CD4-positive, alpha-beta T cell treated with Interleukin-2 at 100 ng/mL for 4 hours (primary cell): ENCODE results near the gene SF3A2.
"Not testable (repeated sequence)": the region's sequence is repeated elsewhere in the genome, so short reads cannot be mapped to it uniquely, and the experiment has no call there.

ENCODE experiments used
- DNase-seq: peaks from one replicate; pipeline ENCODE4 v3.0.0-alpha.2; 2020; ENCODE audit warnings: low spot score

Gene SF3A2

GRCh38 chr19:2236314-2237050 is at the start of gene SF3A2, which contains the start of gene PLEKHJ1:
TSS of gene SF3A2 (plus strand) at chr19:2236824. CDS start at chr19:2243419, 6,595 bp downstream.
TSS of gene PLEKHJ1 (minus strand) at chr19:2236329. CDS start at chr19:2236248, 81 bp downstream.
- DNase-seq, result peak; percentile 98

- no peak for DNase-seq
Measured at GRCh38 chr19:2187159-2187558, 49.5 kb upstream of the SF3A2 start.

- DNase-seq, result no peak
Measured at GRCh38 chr19:2188708-2189385, 47.8 kb upstream of the SF3A2 start.

- DNase-seq, result no peak
Measured at GRCh38 chr19:2189880-2190279, 46.7 kb upstream of the SF3A2 start.

GRCh38 chr19:2190848-2191455 is 45.7 kb upstream of the SF3A2 start:
- DNase-seq, result no peak

- no peak for DNase-seq
Measured at GRCh38 chr19:2191456-2192310, 44.9 kb upstream of the SF3A2 start.

- no peak for DNase-seq
Measured at GRCh38 chr19:2192862-2193261, 43.8 kb upstream of the SF3A2 start.

GRCh38 chr19:2193807-2194206 is 42.8 kb upstream of the SF3A2 start:
- no peak for DNase-seq

GRCh38 chr19:2194513-2195078 is 42.0 kb upstream of the SF3A2 start:
- DNase-seq, result no peak

GRCh38 chr19:2195361-2195760 is 41.3 kb upstream of the SF3A2 start:
- no peak for DNase-seq

GRCh38 chr19:2195914-2196313 is 40.7 kb upstream of the SF3A2 start:
- DNase-seq, result no peak

- no peak for DNase-seq
Measured at GRCh38 chr19:2197270-2197669, 39.4 kb upstream of the SF3A2 start.

GRCh38 chr19:2198317-2198716 is 38.3 kb upstream of the SF3A2 start:
- DNase-seq, result no peak

GRCh38 chr19:2199215-2199614 is 37.4 kb upstream of the SF3A2 start:
- DNase-seq, result no peak

- no peak for DNase-seq
Measured at GRCh38 chr19:2199861-2200623, 36.6 kb upstream of the SF3A2 start.

GRCh38 chr19:2200624-2201294 is 35.9 kb upstream of the SF3A2 start:
- DNase-seq, result not testable (repeated sequence)

- no peak for DNase-seq
Measured at GRCh38 chr19:2201473-2202148, 35.0 kb upstream of the SF3A2 start.

GRCh38 chr19:2202366-2202765 is 34.3 kb upstream of the SF3A2 start:
- no peak for DNase-seq

GRCh38 chr19:2207008-2207407 is 29.6 kb upstream of the SF3A2 start:
- no peak for DNase-seq
